PC-9 (cell line): ENCODE data around the gene COL23A1.

Source experiments
- CTCF ChIP-seq: fragments of 200-600 bp; sonication (generic); conservative IDR thresholded peaks from 2 replicates; pipeline ENCODE4 v1.6.1; 2017; ENCODE audit warnings: mixed run types, antibody characterized with exemption, mild to moderate bottlenecking, moderate library complexity
- EZH2 ChIP-seq: fragments of 200-600 bp; sonication (generic); IDR thresholded peaks from 2 replicates; pipeline ENCODE4 v1.8.0; 2017; ENCODE audit warnings: antibody characterized with exemption, low read depth

GRCh38 chr5:178586396-178586795, 3.8 kb downstream of the COL23A1 start:
- TF ChIP-seq EZH2 = no peak
- TF ChIP-seq CTCF = no peak
